ENCODE data around the gene WT1.

- TF ChIP-seq CTCF (IDR thresholded peaks at IDR 0.05) (no peak), POLR2AphosphoS5 (IDR thresholded peaks at IDR 0.05) (no peak), POLR2A (IDR thresholded peaks at IDR 0.05) (no peak), EP300 (IDR thresholded peaks at IDR 0.05) (no peak)
Observed at GRCh38 chr11:32416301-32416700, 19.0 kb downstream of the WT1 start.

Data from gastroesophageal sphincter (tissue), 3 donors.